SK-N-SH (cell line): ENCODE measurements around the gene ADAMTS20. TPM values are rescaled to one million over a fixed set of nuclear protein-coding genes. Genes with fewer than 3 reads are reported as not detected.

ENCODE experiments used
- CTCF ChIA-PET: fragments of 300-600, 350-600 bp; formaldehyde crosslinking; extraction: SDS; loops from one replicate; lab custom pipeline; 2021; lab: Yijun Ruan, JAX
- POLR2A ChIA-PET: fragments of 350-600 bp; sonication (Branson Sonifier 250); formaldehyde crosslinking; extraction: SDS; loops from one replicate; lab custom pipeline; 2020; ENCODE audit warnings: antibody characterized with exemption, inconsistent platforms; lab: Yijun Ruan, JAX
- DNase-seq: peaks from one replicate; pipeline ENCODE4 v3.0.0; 2012
- H2AFZ ChIP-seq: fragments of 200-600 bp; sonication (generic); 2 replicates; pipeline ENCODE4 v1.8.1; 2016; ENCODE audit warnings: antibody characterized with exemption, mild to moderate bottlenecking, low read depth
- H3F3A ChIP-seq: fragments of 200-600 bp; sonication (generic); replicated peaks from 2 replicates; pipeline ENCODE3; 2016; ENCODE audit warnings: antibody characterized with exemption, mild to moderate bottlenecking; ENCODE audit not compliant: insufficient read depth
- H3K27ac ChIP-seq, 2 experiments: fragments of 200-500 bp in 1 of 2; fragments of 200-600 bp in 1 of 2; sonication (Bioruptor generic) in 1 of 2; sonication (generic), shearing (Covaris generic) in 1 of 2; 2 replicates each; pipeline versions ENCODE4 v1.5.1 to v1.6.1; 2014 to 2016; ENCODE audit warnings: low read depth in 2 of 2, inconsistent platforms in 1 of 2, low read length in 1 of 2, mild to moderate bottlenecking in 1 of 2, mixed read lengths in 1 of 2
- H3K27me3 ChIP-seq: fragments of 200-600 bp; sonication (generic), shearing (Covaris generic); 2 replicates; pipeline ENCODE4 v1.6.1; 2016; ENCODE audit warnings: mixed run types; ENCODE audit not compliant: insufficient read depth
- H3K36me3 ChIP-seq, 2 experiments: fragments of 200-500 bp in 1 of 2; fragments of 200-600 bp in 1 of 2; sonication (Bioruptor generic) in 1 of 2; sonication (generic) in 1 of 2; replicated peaks in 1 of 2; 2 replicates each; pipeline versions ENCODE3 to v1.5.1; 2014 to 2016; ENCODE audit warnings: low read length in 1 of 2, mild to moderate bottlenecking in 1 of 2; ENCODE audit not compliant: insufficient read depth in 2 of 2, control insufficient read depth in 1 of 2
- H3K4me1 ChIP-seq, 2 experiments: fragments of 200-500 bp in 1 of 2; fragments of 200-600 bp in 1 of 2; sonication (Bioruptor generic) in 1 of 2; sonication (generic), shearing (Covaris generic) in 1 of 2; 2 replicates each; pipeline versions ENCODE4 v1.5.1 to v1.6.1; 2014 to 2016; ENCODE audit warnings: low read depth in 1 of 2, low read length in 1 of 2, mixed run types in 1 of 2; ENCODE audit not compliant: insufficient read depth in 2 of 2, control insufficient read depth in 1 of 2
- H3K4me2 ChIP-seq: fragments of 200-600 bp; sonication (generic), shearing (Covaris generic); 2 replicates; pipeline ENCODE4 v1.6.1; 2017; ENCODE audit warnings: mixed run types
- H3K4me3 ChIP-seq, 2 experiments: fragments of 200-500 bp in 1 of 2; fragments of 200-600 bp in 1 of 2; sonication (Bioruptor generic) in 1 of 2; sonication (generic), shearing (Covaris generic) in 1 of 2; 2 replicates each; pipeline versions ENCODE4 v1.5.1 to v1.8.1; 2014 to 2016; ENCODE audit warnings: low read depth in 2 of 2, inconsistent platforms in 1 of 2, low read length in 1 of 2, mild to moderate bottlenecking in 1 of 2, mixed read lengths in 1 of 2, moderate library complexity in 1 of 2
- H3K79me2 ChIP-seq: fragments of 200-600 bp; sonication (generic); 2 replicates; pipeline ENCODE4 v1.8.1; 2017; ENCODE audit warnings: mild to moderate bottlenecking; ENCODE audit not compliant: insufficient read depth
- H3K9ac ChIP-seq: fragments of 200-600 bp; sonication (generic); 2 replicates; pipeline ENCODE4 v1.6.1; 2017; ENCODE audit warnings: mixed run types
- H3K9me2 ChIP-seq: fragments of 200-600 bp; sonication (generic); 2 replicates; pipeline ENCODE4 v1.6.1; 2017; ENCODE audit warnings: mixed run types
- H3K9me3 ChIP-seq: fragments of 200-600 bp; sonication (generic); 2 replicates; pipeline ENCODE4 v1.6.1; 2017; ENCODE audit warnings: mixed run types, mild to moderate bottlenecking, moderate library complexity
- H4K20me1 ChIP-seq: fragments of 200-600 bp; sonication (generic); 2 replicates; pipeline ENCODE4 v1.6.1; 2017; ENCODE audit warnings: mild to moderate bottlenecking, mixed run types; ENCODE audit not compliant: insufficient read depth
- CHD2 ChIP-seq: fragments of 150-350 bp; IDR thresholded peaks from 2 replicates; pipeline ENCODE4 v1.6.1; 2018; ENCODE audit warnings: low read length; ENCODE audit not compliant: partially characterized antibody
- ELF1 ChIP-seq: IDR thresholded peaks from 2 replicates; pipeline ENCODE4 v1.4.0; 2012
- EZH2phosphoT487 ChIP-seq: fragments of 200-600 bp; sonication (generic); IDR thresholded peaks from 2 replicates; pipeline ENCODE4 v1.6.1; 2017; ENCODE audit warnings: low read depth, mixed run types, mild to moderate bottlenecking, antibody characterized with exemption, moderate library complexity, borderline replicate concordance
- FOXJ3 ChIP-seq: sonication (generic); formaldehyde crosslinking; IDR thresholded peaks from 2 replicates; pipeline ENCODE4 v1.5.1; 2020; ENCODE audit warnings: mild to moderate bottlenecking, missing genetic modification reagents
- FOXM1 ChIP-seq: IDR thresholded peaks from 2 replicates; pipeline ENCODE4 v1.4.0; 2012; ENCODE audit warnings: low read depth, mild to moderate bottlenecking
- GABPA ChIP-seq: IDR thresholded peaks from 2 replicates; pipeline ENCODE4 v1.4.0; 2012; ENCODE audit warnings: low read depth, mild to moderate bottlenecking
- JUND ChIP-seq: IDR thresholded peaks from 2 replicates; pipeline ENCODE4 v1.4.0; 2012
- MAX ChIP-seq: IDR thresholded peaks from 2 replicates; pipeline ENCODE4 v1.4.0; 2012; ENCODE audit warnings: low read depth
- MXI1 ChIP-seq: IDR thresholded peaks from 2 replicates; pipeline ENCODE4 v1.6.1; 2012; ENCODE audit warnings: mild to moderate bottlenecking, low read depth, low read length, improper control_type of control experiment
- NFIC ChIP-seq: IDR thresholded peaks from 2 replicates; pipeline ENCODE4 v1.4.0; 2012; ENCODE audit warnings: borderline replicate concordance
- PBX3 ChIP-seq: IDR thresholded peaks from 2 replicates; pipeline ENCODE4; 2012
- POLR2AphosphoS5 ChIP-seq: IDR thresholded peaks from 2 replicates; pipeline ENCODE4 v1.6.1; 2012; ENCODE audit warnings: low read depth, low read length
- REST ChIP-seq: IDR thresholded peaks from 2 replicates; pipeline ENCODE4 v1.6.1; 2012; ENCODE audit warnings: mild to moderate bottlenecking, low read depth, low read length, moderate library complexity
- RFX5 ChIP-seq: IDR thresholded peaks from 2 replicates; pipeline ENCODE4 v1.6.1; 2012; ENCODE audit warnings: mild to moderate bottlenecking, improper control_type of control experiment, low read length
- RXRA ChIP-seq: IDR thresholded peaks from 2 replicates; pipeline ENCODE4 v1.4.0; 2012; ENCODE audit warnings: low read depth, mild to moderate bottlenecking, borderline replicate concordance
- SIN3A ChIP-seq: IDR thresholded peaks from 2 replicates; pipeline ENCODE4 v1.6.1; 2012; ENCODE audit warnings: low read depth, mild to moderate bottlenecking, low read length, moderate library complexity, borderline replicate concordance
- USF1 ChIP-seq: IDR thresholded peaks from 2 replicates; pipeline ENCODE4 v1.4.0; 2012; ENCODE audit warnings: low read depth, borderline replicate concordance
- USF2 ChIP-seq: fragments of 150-350 bp; IDR thresholded peaks from 2 replicates; pipeline ENCODE4 v1.6.1; 2017; ENCODE audit warnings: antibody characterized with exemption, low read length, low read depth, borderline replicate concordance
- YY1 ChIP-seq: IDR thresholded peaks from 2 replicates; pipeline ENCODE4 v1.4.0; 2012; ENCODE audit warnings: low read depth, mild to moderate bottlenecking
- polyA plus RNA-seq, 3 experiments: library from polyadenylated mRNA; depleted of rRNA; stranded (reverse); fragments of >200 nt; gene quantifications; 2 replicates each; pipeline ENCODE4 v1.2.3, GENCODE V29; 2012

Gene ADAMTS20
- polyA plus RNA-seq, 1 of the 3 experiments (the other 2 are of a cell fraction) = not detected

GRCh38 chr12:43312991-43313505 lies 239.0 kb downstream of the ADAMTS20 start (continued):
- TF ChIP-seq REST (no peak), ELF1 (no peak), USF2 (no peak)

- no peak overlapping the region for H3K27ac ChIP-seq
- no peak for DNase-seq
- CTCF ChIA-PET = no interaction called here
- TF ChIP-seq USF1 (no peak), EZH2phosphoT487 (no peak), REST (no peak), MAX (no peak), MXI1 (no peak), GABPA (no peak), PBX3 (no peak), YY1 (no peak), FOXJ3 (no peak), JUND (no peak), POLR2AphosphoS5 (no peak), RFX5 (no peak), CHD2 (no peak), FOXM1 (no peak), SIN3A (no peak), NFIC (no peak), RXRA (no peak)
- TF ChIP-seq, all 33 proteins: peak for 0
- no peaks in the 10 kb centered on the region for H3K27me3 ChIP-seq
- H2AFZ ChIP-seq = no peak overlapping the region
- H3F3A ChIP-seq = no peaks in the 10 kb centered on the region
- H3K9ac ChIP-seq = no peak overlapping the region
- no peak overlapping the region for H3K4me2 ChIP-seq
- no peaks in the 10 kb centered on the region for H3K36me3 ChIP-seq
- H3K9me2 ChIP-seq = no peaks in the 10 kb centered on the region
- H4K20me1 ChIP-seq = no peaks in the 10 kb centered on the region
- no peaks in the 10 kb centered on the region for H3K79me2 ChIP-seq
- H3K4me3 ChIP-seq = no peak overlapping the region
- no peaks in the 10 kb centered on the region for H3K4me1 ChIP-seq
- POLR2A ChIA-PET = no interaction called here
- H3K9me3 ChIP-seq = no peaks in the 10 kb centered on the region
These were observed 241.4 kb downstream of the ADAMTS20 start for GRCh38 chr12:43310596-43310995.
